GM23248 (cell line): Measurements from ENCODE around the gene MIEN1.
"Not testable (repeated sequence)": the region's sequence is repeated elsewhere in the genome, so short reads cannot be mapped to it uniquely, and the experiment has no call there.

ENCODE experiments used
- EZH2 ChIP-seq: fragments of 200-600 bp; sonication (generic); IDR thresholded peaks from 2 replicates; pipeline ENCODE4 v1.6.1; 2018; ENCODE audit warnings: antibody characterized with exemption, mild to moderate bottlenecking; ENCODE audit not compliant: insufficient read depth, poor library complexity, severe bottlenecking
- EZH2phosphoT487 ChIP-seq: fragments of 200-600 bp; sonication (generic); IDR thresholded peaks from 2 replicates; pipeline ENCODE4 v1.6.1; 2018; ENCODE audit warnings: antibody characterized with exemption, moderate library complexity, mild to moderate bottlenecking, low read depth; ENCODE audit not compliant: insufficient read depth

DNA sequence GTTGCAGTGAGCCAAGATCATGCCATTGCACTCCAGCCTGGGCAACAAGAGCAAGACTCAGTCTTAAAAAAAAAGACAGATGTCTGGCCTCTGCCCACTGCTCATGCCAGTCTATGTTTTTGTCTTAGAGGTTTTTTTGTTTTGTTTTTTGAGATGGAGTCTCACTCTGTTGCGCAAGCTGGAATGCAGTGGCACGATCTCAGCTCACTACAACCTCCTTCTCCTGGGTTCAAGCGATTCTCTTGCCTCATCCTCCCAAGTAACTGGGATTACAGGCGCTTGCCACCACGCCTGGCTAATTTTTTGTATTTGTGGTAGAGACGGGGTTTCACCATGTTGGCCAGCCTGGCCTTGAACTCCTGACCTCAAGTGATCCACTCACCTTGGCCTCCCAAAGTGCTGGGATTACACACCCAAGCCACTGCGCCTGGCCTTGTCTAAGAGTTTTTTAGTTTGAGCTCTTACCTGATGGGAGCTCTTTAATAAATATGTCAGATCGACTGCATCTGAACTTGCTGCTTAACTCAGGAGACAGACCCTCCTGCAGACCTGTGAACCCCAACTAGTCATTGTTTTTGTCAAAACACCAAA, 18.2 kb upstream of the MIEN1 start:
- not testable (repeated sequence) for TF ChIP-seq EZH2, EZH2phosphoT487
